NOMO-1 treated with dmso at 0.1 percent for 144 hours (cell line): Measurements from ENCODE around the gene LRRC75B.
"Not testable (repeated sequence)": the region's sequence is repeated elsewhere in the genome, so short reads cannot be mapped to it uniquely, and the experiment has no call there.

Experiments used
- DNase-seq: peaks from one replicate; lab custom pipeline; 2025; ENCODE audit not compliant: unreplicated experiment; lab: John Stamatoyannopoulos, UW

Gene LRRC75B

DNA sequence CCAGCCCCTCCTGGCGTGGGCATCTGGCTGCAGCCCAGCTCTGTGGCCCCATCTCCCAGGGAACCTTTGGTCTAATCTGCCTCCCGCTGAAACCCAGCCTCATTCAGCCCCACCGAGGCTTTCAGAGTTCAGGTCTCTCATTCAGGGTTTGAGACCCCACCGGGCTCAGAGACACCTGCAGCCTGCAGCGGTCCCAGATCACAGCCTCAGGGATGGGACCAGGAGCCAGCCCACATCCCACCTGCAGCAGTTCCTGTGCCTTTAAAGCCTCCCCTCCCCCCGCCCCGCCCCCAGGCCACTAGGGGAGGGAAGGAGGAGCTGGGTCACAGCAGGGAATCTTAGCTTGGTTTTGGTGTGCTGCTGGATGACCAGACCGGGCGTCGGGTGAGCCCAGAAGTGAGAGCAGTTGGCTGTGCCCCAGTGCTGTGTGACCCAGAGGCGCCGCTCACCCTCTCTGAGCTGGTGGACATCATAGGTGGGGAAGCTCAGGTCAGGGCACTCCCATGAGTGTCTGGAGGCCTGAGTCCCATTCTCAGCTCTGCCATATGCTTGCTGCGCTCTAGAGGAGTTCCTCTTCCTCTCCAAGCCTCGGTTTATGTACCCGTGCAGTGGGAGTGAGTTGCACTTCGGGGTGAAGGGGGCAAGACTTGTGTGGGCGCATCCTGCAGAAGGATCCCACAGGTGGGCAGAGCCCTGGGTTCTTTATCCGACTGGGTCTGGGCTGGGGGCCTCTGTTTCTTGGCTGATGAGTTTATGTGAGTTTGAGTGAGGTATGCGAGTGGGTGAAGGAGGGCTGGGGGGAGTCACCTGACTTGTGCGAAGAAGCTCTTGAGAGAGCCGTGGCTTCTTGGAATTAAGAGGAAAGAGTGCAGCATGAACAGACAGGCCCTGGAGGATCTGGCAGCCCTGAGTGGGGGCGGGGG lies 10.2 kb upstream of the LRRC75B start, which contains the start of gene GGT1:
GGT1 (plus strand) TSS at position 347 of the 923 bp plus-strand sequence. CDS start 7,889 bp downstream, outside the sequence.
- DNase-seq = not testable (repeated sequence)

DNA sequence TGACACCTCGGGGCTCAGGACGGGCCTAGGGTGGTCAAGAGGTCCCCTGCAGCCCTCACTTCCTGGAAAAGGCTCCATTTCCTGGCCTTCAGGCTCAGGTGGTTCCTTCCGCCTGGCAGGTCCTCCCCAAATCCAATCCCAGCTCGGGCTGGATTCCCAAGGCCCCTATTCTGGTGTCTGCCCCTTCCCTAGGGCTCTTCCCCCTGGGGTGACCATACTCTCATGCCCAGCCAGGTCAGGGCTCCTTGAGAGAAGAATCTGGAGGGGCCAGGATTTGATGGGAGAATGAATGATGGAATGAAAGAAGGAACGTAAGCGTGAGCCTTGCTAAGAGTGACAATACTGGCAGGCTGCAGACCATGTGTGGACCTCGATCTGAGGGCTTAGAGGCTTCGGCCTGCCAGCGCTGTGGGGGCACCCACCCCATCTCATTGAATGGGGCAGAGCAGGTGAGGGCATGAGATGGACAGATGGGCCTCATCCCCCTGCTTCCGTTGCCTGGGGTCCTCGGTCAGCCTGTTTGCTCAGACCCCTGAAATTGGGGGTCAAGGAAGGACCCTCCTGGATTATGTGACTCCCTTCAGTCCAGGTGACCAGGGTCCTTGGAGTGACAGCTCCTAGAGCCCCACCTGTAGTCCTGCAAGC lies 9.4 kb upstream of the LRRC75B start:
- not testable (repeated sequence) for DNase-seq

DNA sequence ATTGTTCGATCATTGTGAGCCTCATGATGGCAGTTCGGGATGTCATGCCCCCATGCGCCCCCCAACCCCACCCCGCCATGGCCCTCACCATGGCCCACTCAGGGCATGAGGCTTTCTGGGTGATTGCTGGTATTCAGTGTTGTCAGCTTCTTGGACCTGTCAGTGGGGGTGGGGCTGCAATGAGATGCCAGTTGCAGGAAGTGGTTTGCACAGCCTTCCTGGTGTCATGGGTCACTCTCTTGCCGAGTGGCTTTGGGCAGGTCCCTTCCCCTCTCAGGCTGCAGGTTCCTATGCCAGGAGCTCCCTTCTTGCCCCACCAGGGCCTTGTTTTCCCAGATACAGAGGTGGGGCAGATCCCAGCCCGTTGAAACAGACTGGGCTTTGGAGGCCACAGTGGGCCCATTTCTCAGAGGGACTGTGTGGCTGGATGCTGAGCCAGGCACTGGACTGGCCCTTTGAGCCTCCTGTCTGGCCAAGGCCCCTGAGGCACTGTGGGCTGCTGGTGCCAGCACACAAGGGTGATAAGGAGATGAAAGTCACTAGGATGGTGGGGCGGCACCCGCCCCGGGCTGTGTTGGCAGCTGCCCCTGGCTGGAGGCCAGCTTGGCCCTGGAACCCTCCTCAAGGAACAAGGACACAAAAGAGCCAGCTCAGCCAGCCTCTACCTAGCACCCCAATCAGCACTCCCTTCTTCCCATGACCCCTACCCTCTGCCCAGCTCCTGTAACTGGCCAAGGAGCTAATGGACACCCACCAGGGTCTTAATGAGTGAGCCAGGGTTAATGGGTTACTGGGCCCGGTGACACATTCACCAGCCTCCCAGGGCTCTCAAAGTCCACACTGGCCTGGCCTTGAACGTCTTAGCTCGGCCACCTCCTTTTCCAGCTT lies 8.6 kb upstream of the LRRC75B start:
- peak; percentile 22 for DNase-seq

DNA sequence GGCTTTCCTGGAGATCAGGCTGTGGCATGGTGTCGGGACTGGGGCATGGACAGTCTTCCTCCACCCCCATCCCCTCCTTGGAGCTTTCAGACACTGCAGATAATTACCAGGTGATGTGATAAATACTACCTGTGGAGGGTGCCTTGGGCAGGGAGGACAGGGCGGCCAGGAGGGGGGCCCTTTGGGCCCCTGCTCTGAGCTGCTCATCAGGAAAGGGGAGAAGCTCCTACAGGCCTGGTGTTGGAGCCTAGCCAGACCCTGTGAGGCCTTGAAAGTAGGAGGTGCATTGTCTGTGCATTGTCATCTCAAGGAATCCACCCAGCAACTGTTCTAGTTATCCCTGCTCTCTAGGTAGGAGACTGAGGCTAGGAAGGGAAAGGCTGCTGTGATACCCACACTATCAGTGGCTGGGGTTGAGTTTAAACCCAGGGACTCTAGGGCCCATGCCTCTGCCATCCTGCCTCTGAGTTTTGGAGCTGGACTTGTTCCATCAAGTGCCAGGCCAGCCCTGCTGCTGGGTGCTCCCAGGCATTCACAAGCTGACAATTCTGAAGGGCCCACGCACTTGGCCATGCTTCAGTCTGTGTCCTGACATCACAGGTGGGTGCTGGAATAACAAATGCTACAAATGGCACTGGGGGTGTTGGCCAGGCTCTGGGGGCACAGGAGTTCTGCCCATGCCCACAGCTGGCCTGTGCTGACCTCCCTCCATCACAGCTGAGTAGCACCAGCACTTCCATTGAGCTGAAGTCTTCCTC lies 7.3 kb upstream of the LRRC75B start:
- not testable (repeated sequence) for DNase-seq

DNA sequence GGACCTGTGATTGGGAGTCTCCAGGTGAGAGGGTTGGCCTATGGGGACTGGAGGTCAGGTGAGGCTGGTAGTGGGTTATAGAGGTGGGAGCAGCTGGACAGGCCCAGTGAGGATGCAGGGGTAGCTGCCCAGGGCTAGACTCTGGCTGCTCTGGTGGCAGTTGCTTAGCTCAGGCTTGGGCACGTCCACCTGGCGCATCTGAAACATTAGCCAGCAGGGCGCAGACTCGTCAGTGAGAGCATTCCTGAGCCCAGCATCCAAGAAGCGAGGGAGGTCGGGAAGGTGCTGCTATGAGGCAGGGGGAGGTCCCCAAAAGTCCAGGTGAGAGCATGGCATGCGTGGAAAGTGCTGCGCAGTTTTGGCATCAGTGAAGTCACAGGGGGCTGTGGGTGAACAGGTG lies 6.6 kb upstream of the LRRC75B start:
- no peak for DNase-seq

GRCh38 chr22:24597076-24597475 lies 4.2 kb upstream of the LRRC75B start:
- not testable (repeated sequence) for DNase-seq

GRCh38 chr22:24595863-24596262 lies 3.0 kb upstream of the LRRC75B start:
- DNase-seq = no peak

- no peak for DNase-seq
These were observed 2.4 kb upstream of the LRRC75B start for GRCh38 chr22:24595228-24595627.

DNA sequence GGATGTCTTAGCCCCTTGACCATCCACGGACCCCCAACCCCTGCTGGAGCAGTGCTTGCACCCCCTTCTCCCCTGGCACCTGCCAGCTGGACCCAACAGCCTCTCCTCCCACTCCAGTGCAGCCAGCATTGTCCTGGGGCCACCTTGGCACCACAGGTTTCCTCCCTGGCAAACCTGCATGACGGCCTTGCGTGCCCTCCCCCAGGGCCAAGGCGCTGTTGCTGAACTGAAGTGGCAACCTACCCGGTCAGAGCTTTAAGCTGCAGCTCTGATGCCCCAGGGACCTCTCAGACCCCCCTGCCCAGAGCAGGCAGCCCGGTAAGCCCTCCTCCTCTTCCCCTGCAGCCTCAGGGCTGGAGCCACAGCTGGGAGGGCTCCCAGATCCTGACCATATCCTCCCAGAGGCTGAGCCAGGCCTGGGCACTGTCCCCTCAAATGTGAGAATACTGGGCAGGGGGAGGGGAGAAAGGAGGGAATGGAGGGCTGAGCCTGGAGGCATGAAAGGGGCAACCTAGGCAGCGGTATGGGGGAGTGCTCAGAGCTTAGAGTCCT lies 1.8 kb upstream of the LRRC75B start:
- no peak for DNase-seq

DNA sequence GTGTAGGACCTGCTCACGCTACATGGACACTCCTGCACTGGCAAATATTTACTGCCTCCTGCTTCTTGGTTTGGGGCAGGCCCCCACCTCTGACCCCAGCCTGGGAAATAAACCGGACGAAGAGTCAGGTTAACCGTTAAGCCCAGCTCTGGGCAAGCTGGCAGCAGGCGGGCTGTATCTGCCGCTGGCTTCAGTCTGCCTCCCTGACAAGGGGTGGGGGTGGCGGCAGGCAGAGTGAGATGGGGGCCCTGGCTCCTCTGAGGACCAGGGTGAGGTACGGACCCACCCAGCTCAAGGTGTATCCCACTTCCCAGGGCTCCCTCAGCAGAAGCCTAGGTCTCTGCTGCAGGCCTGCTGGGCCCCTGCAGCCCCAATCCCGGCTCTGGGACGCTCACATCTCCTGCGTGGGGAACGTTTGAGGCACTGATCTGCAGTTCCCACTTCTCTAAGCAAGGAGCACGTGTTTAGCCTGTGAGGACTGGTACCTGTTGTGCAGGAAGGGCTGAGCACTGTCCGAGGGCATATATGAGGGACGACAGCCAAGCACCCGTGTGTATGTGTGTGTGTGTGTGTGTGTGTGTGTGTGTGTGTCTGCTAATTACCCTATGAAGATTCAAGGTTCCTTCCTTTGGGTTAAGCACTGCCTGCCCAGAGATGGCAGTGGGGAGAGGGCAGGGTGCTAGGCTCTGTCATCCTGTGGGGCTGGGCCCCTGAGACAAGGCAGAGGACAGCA lies 1.1 kb upstream of the LRRC75B start:
- no peak for DNase-seq

DNA sequence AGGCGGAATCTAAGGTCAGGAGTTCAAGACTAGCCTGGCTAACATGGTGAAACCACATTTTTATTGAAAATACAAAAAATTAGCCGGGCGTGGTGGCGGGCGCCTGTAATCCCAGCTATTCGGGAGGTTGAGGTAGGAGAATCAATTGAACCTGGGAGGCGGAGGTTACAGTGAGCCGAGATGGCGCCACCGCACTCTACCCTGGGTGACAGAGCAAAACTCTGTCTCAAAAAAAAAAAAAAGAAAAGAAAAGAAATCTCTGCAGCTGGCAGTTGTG lies 624 bp upstream of the LRRC75B start:
- DNase-seq = not testable (repeated sequence)

- no peak for DNase-seq
These were observed 619 bp downstream of the LRRC75B start for GRCh38 chr22:24592058-24592850.

DNA sequence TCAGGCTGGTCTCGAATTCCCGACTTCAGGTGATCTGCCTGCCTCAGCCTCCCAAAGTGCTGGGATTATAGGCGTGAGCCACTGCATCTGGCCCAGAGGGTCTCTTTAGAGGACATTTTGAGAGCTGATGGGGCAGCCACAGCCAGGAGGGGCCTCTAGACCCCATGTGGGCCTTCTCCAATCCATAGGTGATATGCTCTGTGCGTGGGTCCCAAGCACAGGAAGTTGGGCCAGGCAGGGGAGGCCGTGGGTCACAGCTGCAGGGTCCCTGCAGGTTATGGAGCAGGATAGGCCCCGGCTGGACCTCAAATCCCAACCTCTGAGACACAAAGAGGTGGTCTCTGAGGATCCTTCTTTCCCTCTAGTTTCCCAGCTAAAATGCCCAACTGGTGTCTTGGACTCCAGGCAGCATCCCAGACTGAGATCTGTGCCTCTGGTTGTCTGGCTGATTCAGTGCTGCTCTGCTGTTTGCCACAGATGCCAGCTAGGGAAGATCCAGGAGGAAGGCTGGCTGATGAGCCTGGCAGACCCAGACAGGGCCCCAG lies 1.5 kb downstream of the LRRC75B start:
- no peak for DNase-seq

GRCh38 chr22:24590596-24591173 lies 2.2 kb downstream of the LRRC75B start:
- no peak for DNase-seq

- no peak for DNase-seq
These were observed 3.3 kb downstream of the LRRC75B start for GRCh38 chr22:24589518-24590030.

DNA sequence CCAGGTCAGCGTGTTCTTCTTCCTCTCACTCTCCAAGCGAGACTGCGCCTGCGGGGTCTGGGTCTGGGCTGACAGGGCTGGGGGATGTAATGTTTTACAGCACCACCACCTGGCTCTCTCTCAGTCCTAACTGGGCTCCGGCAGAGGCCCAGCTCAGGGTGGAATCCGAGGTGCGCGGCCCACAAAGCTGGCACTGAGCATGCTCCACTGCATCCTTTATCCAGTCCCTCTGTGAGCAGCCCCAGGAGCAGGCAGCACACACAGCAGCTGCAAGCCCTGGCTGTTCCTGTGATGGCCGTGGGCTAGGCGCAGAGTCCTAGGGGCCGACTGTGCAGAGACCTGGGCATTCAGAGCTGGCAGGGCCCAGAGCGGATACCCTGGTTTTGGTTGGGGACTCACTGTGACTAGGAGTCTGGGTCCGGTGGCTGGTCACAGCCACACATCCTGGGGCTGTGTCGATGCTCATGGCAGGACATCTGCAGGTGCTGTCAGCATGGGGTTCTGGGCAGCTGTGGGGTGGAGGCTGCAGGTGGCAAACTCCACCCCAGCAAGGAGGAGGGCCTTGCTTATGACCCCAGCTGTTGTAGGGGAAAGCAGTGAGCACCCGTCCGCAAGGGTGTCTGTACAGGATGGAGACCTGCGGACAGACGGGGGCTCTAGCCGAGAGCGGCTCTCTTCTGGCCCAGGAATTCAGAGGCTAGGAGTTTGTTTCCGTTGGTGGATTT lies 4.0 kb downstream of the LRRC75B start:
- DNase-seq = no peak

GRCh38 chr22:24588381-24588756 lies 4.5 kb downstream of the LRRC75B start:
- DNase-seq = no peak
